H1 (cell line): ENCODE data around the gene ABTB1.

ENCODE experiments used
- FOSL1 ChIP-seq: IDR thresholded peaks from 2 replicates; pipeline ENCODE4 v1.6.1; 2011; ENCODE audit warnings: mild to moderate bottlenecking, low read depth, low read length, moderate library complexity; ENCODE audit not compliant: insufficient read depth
- TAF7 ChIP-seq: optimal IDR thresholded peaks from 2 replicates; pipeline ENCODE3; 2011; ENCODE audit warnings: low read depth, mild to moderate bottlenecking, inconsistent platforms, low read length, moderate library complexity, borderline replicate concordance

DNA sequence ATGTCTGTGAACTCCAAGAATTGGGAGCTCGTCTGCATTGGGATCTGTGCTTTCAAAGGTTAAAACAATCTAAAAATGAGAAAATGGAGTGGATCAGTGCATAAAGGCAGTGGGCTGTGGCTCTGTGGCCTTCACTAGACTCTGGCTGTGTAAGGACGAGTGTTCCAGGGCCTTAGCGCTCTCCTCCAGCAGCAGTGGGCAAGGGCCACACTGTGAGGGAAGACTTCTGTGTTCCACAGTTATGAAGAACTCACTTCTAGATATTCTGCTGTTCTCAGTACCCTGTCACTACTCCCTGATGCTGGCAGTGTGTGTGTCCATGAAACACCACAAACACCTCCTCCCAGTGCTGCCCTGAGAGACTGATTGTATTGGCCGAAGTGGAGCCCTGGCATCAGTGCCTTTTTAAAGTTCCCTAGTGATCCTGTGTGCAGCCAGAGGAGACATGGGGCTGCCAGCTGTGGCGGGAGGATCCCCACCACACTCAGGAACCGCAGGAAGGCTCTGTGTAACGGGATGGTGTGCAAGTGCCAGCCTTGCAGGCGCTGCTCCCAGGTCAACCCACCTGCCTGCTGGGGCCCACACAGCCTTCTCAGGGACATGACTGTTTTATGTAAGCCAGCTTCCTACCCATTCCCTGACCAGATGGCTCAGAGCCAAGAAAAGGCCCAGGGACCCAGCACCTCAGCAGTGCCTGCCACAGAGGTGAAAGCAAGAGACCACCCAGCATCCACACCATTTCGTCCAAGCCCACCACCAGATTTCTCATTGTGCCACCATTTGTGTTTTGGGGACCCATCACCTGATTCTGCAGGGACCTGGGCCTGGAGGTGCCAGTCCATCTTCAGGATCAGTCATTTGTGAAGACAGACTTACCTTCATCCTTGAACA lies 40.4 kb downstream of the ABTB1 start:
- TF ChIP-seq FOSL1 (no peak), TAF7 (no peak)
